Panc1 (cell line): ENCODE measurements around the gene ARHGEF38. TPM values are rescaled to one million over a fixed set of nuclear protein-coding genes. Genes with fewer than 3 reads are reported as not detected.

ENCODE experiments used
- ATAC-seq: fragments of 200-7000 bp; cut with Tn5 transposase; 2 replicates; pipeline ENCODE4 v1.9.1; 2020; ENCODE audit warnings: mild to moderate bottlenecking, moderate library complexity
- BruUV-seq: library from RNA; stranded (reverse); fragments of 400-500 nt; replicated peaks from 2 replicates; lab custom pipeline; 2021; lab: Mats Ljungman, UMichigan
- CTCF ChIA-PET: fragments of 300-600 bp; sonication (Branson Sonifier 250); formaldehyde crosslinking; loops from one replicate; lab custom pipeline; 2022; ENCODE audit warnings: antibody characterized with exemption; lab: Charles Lee
- POLR2A ChIA-PET: fragments of 300-600 bp; sonication (Branson Sonifier 250); formaldehyde crosslinking; loops from one replicate; lab custom pipeline; 2022; ENCODE audit warnings: antibody characterized with exemption; lab: Charles Lee
- DNase-seq: peaks from one replicate; pipeline ENCODE4 v3.0.0-alpha.2; 2010; ENCODE audit warnings: low read depth, low spot score
- H3K27ac ChIP-seq: 2 replicates; pipeline ENCODE4 v1.5.1; 2011; ENCODE audit warnings: mild to moderate bottlenecking, low read length, inconsistent platforms
- H3K27me3 ChIP-seq: fragments of 200-500 bp; sonication (Bioruptor generic); 2 replicates; pipeline ENCODE4 v1.6.0; 2014; ENCODE audit warnings: low read length, inconsistent platforms; ENCODE audit not compliant: control insufficient read depth, insufficient read depth
- H3K36me3 ChIP-seq: fragments of 200-500 bp; sonication (Bioruptor generic); 2 replicates; pipeline ENCODE4 v1.5.1; 2014; ENCODE audit warnings: inconsistent platforms, mild to moderate bottlenecking, low read length, moderate library complexity; ENCODE audit not compliant: control insufficient read depth, insufficient read depth
- H3K4me1 ChIP-seq: 2 replicates; pipeline ENCODE4 v1.5.1; 2011; ENCODE audit warnings: inconsistent platforms, mild to moderate bottlenecking, low read length, moderate library complexity; ENCODE audit not compliant: control insufficient read depth, insufficient read depth
- H3K4me3 ChIP-seq, 2 experiments: 2 replicates each; pipeline ENCODE4 v1.5.1; 2011 to 2012; ENCODE audit warnings: low read depth in 2 of 2, low read length in 2 of 2, mild to moderate bottlenecking in 2 of 2, inconsistent platforms in 1 of 2, moderate library complexity in 1 of 2
- H3K9me3 ChIP-seq: fragments of 200-500 bp; sonication (Bioruptor generic); 2 replicates; pipeline ENCODE4 v1.5.1; 2014; ENCODE audit warnings: low read depth, mild to moderate bottlenecking, inconsistent platforms, low read length, moderate library complexity; ENCODE audit not compliant: control insufficient read depth, insufficient read depth
- POLR2AphosphoS5 ChIP-seq: IDR thresholded peaks from 2 replicates; pipeline ENCODE4 v1.6.1; 2012; ENCODE audit warnings: mild to moderate bottlenecking, low read depth, low read length, moderate library complexity
- REST ChIP-seq, 2 experiments: IDR thresholded peaks; 2 replicates each; pipeline ENCODE4 v1.6.1; 2011 to 2012; ENCODE audit warnings: low read depth in 2 of 2, control low read depth in 1 of 2, low read length in 1 of 2, mild to moderate bottlenecking in 1 of 2, moderate library complexity in 1 of 2; ENCODE audit not compliant: insufficient read depth in 1 of 2
- SIN3A ChIP-seq: IDR thresholded peaks from 2 replicates; pipeline ENCODE4 v1.6.1; 2012; ENCODE audit warnings: low read depth, mild to moderate bottlenecking, low read length, moderate library complexity, borderline replicate concordance; ENCODE audit not compliant: insufficient read depth
- TCF7L2 ChIP-seq: IDR thresholded peaks from 2 replicates; pipeline ENCODE4 v1.6.1; 2011; ENCODE audit warnings: mild to moderate bottlenecking, low read depth, low read length, inconsistent platforms
- in situ Hi-C: cut with HindIII; loops from 2 replicates; pipeline ENCODE4 v1.10.0; 2016; ENCODE audit warnings: low sequenced_read_pairs, low pct_unique_long_range_greater_than_20kb
- intact Hi-C: fragments of 100-400 bp; cut with micrococcal nuclease; formaldehyde crosslinking; loops from one replicate; pipeline ENCODE4 v1.10.0; 2022; ENCODE audit not compliant: unreplicated experiment
- total RNA-seq: library from RNA; stranded (reverse); gene quantifications from one replicate; pipeline ENCODE4 v1.2.1, GENCODE V29; 2021; ENCODE audit not compliant: unreplicated experiment
- TF ChIP-seq, protein P1 (sequence below): fragments of 450-650 bp; IDR thresholded peaks from 2 replicates; pipeline ENCODE4 v1.5.1; 2017; ENCODE audit warnings: mild to moderate bottlenecking

ARHGEF38 gene
- total RNA-seq, 1 experiment from 2014 or later = not detected

DNA sequence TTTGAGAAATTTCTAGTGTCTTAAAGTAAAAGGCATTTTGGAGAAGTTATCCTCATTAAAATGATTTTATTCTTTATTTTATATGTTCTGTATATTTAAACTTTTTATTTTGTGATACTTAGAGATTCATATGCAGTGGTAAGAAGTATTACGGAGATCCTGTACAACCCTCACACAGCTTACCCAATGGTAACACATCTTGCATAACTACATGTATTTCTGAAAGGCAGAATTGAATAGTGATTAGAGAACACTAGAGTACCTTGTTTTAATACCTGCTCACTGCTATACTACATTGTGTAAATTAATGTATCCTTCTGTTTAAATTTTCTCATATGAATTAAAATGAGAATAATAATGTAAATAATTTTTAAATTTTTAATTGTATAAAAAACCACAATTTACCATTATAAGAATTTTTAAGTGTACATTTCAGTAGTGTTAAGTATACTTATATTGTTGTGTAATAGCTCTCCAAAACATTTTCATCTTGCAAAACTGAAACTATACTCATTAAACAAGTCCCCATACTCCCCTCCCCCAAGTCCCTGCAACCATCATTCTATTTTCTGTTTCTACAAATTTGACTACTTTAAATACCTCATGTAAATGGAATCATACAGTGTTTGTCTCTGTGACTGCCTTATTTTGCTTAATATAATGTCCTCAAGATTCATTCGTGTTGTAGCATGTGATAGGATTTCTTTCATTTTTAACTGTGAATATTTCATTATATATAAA lies 110.7 kb downstream of the ARHGEF38 start:
- DNase-seq (no peak), ATAC-seq (no peak)
- CTCF ChIA-PET = no interaction called here
- Histone ChIP-seq H3K4me3 (no peak overlapping the region), H3K36me3 (no peaks in the 10 kb centered on the region; the same call in 1 of the 2 replicates), H3K4me1 (no peaks in the 10 kb centered on the region), H3K9me3 (no peaks in the 10 kb centered on the region), H3K27ac (no peak overlapping the region), H3K27me3 (no peaks in the 10 kb centered on the region)
- intact Hi-C loops = no loop called here
- BruUV-seq = no TSS peak
- POLR2A ChIA-PET = no interaction called here
- TF ChIP-seq POLR2AphosphoS5 (no peak), TCF7L2 (no peak), REST (IDR thresholded peaks at IDR 0.05; ENCODE audit: insufficient read depth in 1 of 2, low read depth in 2 of 2, low read length in 1 of 2) (no peak), SIN3A (no peak)
- TF ChIP-seq, protein P1, sequence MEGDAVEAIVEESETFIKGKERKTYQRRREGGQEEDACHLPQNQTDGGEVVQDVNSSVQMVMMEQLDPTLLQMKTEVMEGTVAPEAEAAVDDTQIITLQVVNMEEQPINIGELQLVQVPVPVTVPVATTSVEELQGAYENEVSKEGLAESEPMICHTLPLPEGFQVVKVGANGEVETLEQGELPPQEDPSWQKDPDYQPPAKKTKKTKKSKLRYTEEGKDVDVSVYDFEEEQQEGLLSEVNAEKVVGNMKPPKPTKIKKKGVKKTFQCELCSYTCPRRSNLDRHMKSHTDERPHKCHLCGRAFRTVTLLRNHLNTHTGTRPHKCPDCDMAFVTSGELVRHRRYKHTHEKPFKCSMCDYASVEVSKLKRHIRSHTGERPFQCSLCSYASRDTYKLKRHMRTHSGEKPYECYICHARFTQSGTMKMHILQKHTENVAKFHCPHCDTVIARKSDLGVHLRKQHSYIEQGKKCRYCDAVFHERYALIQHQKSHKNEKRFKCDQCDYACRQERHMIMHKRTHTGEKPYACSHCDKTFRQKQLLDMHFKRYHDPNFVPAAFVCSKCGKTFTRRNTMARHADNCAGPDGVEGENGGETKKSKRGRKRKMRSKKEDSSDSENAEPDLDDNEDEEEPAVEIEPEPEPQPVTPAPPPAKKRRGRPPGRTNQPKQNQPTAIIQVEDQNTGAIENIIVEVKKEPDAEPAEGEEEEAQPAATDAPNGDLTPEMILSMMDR = no peak
- in situ Hi-C loops = no loop called here

- TF ChIP-seq TCF7L2 = no peak
- TF ChIP-seq, protein P1 = peak; percentile 33; the same call in 1 of the 2 replicates
- H3K27ac ChIP-seq = no peak overlapping the region
- H3K4me1 ChIP-seq = no peaks in the 10 kb centered on the region
- intact Hi-C loops (no loop called here), in situ Hi-C loops (no loop called here)
- no peaks in the 10 kb centered on the region for H3K36me3 ChIP-seq
- no peaks in the 10 kb centered on the region for H3K9me3 ChIP-seq
- H3K27me3 ChIP-seq = no peaks in the 10 kb centered on the region
- H3K4me3 ChIP-seq = no peak overlapping the region
- POLR2A ChIA-PET = no interaction called here
- ATAC-seq (no peak), DNase-seq (no peak)
- BruUV-seq = no TSS peak
- CTCF ChIA-PET = interaction anchor here (0.9 kb wide), 1 partner anchor 146 kb away, joined by 3 read pairs; no protein-coding TSS in a partner anchor
These were observed 114.3 kb downstream of the ARHGEF38 start for GRCh38 chr4:105666693-105667092.
